HG03457 (cell line): ENCODE measurements around the gene TBCK.

ENCODE experiments used
- ATAC-seq: cut with Tn5 transposase; IDR thresholded peaks from one replicate; pipeline ENCODE4 v1.9.1; 2021; ENCODE audit warnings: moderate number of reproducible peaks; ENCODE audit not compliant: unreplicated experiment

The TBCK gene

GRCh38 chr4:106315968-106316772, at the start of gene TBCK, which contains the start of gene AIMP1:
TSS of gene TBCK (minus strand) at chr4:106316209. CDS start at chr4:106308960, 7,249 bp downstream.
TSS of gene AIMP1 (plus strand) at chr4:106316550. CDS start at chr4:106325010, 8,460 bp downstream.
- ATAC-seq = peak; percentile 85

- no peak for ATAC-seq
Observed at GRCh38 chr4:106365613-106366012, 49.6 kb upstream of the TBCK start.

GRCh38 chr4:106364282-106364681, 48.3 kb upstream of the TBCK start:
- no peak for ATAC-seq

GRCh38 chr4:106362086-106362825, 46.2 kb upstream of the TBCK start:
- no peak for ATAC-seq

GRCh38 chr4:106358899-106359298, 42.9 kb upstream of the TBCK start:
- ATAC-seq = no peak

- ATAC-seq = no peak
Observed at GRCh38 chr4:106355193-106355592, 39.2 kb upstream of the TBCK start.

- no peak for ATAC-seq
Observed at GRCh38 chr4:106353786-106354185, 37.8 kb upstream of the TBCK start.

- ATAC-seq = no peak
Observed at GRCh38 chr4:106351016-106351415, 35.0 kb upstream of the TBCK start.

- no peak for ATAC-seq
Observed at GRCh38 chr4:106347167-106347566, 31.2 kb upstream of the TBCK start.

GRCh38 chr4:106344647-106344970, 28.6 kb upstream of the TBCK start:
- no peak for ATAC-seq

- ATAC-seq = no peak
Observed at GRCh38 chr4:106343865-106344646, 28.0 kb upstream of the TBCK start.

GRCh38 chr4:106340774-106341173, 24.8 kb upstream of the TBCK start:
- no peak for ATAC-seq

- ATAC-seq = no peak
Observed at GRCh38 chr4:106339431-106339830, 23.4 kb upstream of the TBCK start.

GRCh38 chr4:106338671-106339070, 22.7 kb upstream of the TBCK start:
- ATAC-seq = no peak

- no peak for ATAC-seq
Observed at GRCh38 chr4:106337916-106338315, 21.9 kb upstream of the TBCK start.

- no peak for ATAC-seq
Observed at GRCh38 chr4:106336618-106337017, 20.6 kb upstream of the TBCK start.

GRCh38 chr4:106334741-106335470, 18.9 kb upstream of the TBCK start:
- ATAC-seq = no peak

GRCh38 chr4:106333186-106333585, 17.2 kb upstream of the TBCK start:
- ATAC-seq = no peak

- ATAC-seq = peak; percentile 86
Observed at GRCh38 chr4:106329041-106329618, 13.1 kb upstream of the TBCK start.

GRCh38 chr4:106325800-106326199, 9.8 kb upstream of the TBCK start:
- ATAC-seq = no peak
